ENCODE measurements around the gene EHBP1L1. TPM values are rescaled to one million over a fixed set of nuclear protein-coding genes. Genes with fewer than 3 reads are reported as not detected.

The EHBP1L1 gene
- total RNA-seq, 1 experiment from 2014 or later = 105 TPM

DNA sequence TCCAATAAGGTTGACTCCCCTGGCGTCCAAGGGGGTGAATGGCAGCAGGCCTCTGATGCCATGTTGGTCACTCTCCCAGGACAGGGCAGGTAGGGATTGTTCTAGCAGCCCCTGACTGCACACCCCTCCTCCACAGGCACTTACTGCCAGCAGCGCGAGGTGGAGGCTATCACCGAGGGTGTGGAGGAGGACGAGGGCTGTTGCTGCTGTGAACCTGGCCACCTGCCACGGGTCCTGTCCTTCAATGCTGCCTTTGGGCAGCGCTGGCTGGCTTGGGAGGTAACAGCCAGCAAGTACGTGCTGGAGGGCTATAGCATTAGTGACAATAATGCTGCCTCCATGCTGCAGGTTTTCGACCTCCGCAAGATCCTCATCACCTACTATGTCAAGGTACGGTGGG lies 54.4 kb downstream of the EHBP1L1 start:
- intact Hi-C loops (cut with micrococcal nuclease) = no loop called here
- no peak overlapping the region for H3K4me3 ChIP-seq (replicated peaks in 1 of 2; ENCODE audit: low read depth in 1 of 2, low read length in 2 of 2)
- no peaks in the 10 kb centered on the region for H4K20me1 ChIP-seq (ENCODE audit: insufficient read depth)
- ChIA-PET RAD21 (ENCODE audit: low non-redundant PET in 1 of 2, low total read pairs in 2 of 2, uncharacterized antibody in 2 of 2, unreplicated experiment in 2 of 2) (no interaction called here), POLR2A (interaction anchor here (1.0 kb wide), 1 partner anchor 8 kb away, joined by 3 read pairs; the partner anchor contains the start of gene SIPA1), CTCF (no interaction called here)
- H3K4me2 ChIP-seq (ENCODE audit: low read length) = no peak overlapping the region
- TF ChIP-seq, protein P1, sequence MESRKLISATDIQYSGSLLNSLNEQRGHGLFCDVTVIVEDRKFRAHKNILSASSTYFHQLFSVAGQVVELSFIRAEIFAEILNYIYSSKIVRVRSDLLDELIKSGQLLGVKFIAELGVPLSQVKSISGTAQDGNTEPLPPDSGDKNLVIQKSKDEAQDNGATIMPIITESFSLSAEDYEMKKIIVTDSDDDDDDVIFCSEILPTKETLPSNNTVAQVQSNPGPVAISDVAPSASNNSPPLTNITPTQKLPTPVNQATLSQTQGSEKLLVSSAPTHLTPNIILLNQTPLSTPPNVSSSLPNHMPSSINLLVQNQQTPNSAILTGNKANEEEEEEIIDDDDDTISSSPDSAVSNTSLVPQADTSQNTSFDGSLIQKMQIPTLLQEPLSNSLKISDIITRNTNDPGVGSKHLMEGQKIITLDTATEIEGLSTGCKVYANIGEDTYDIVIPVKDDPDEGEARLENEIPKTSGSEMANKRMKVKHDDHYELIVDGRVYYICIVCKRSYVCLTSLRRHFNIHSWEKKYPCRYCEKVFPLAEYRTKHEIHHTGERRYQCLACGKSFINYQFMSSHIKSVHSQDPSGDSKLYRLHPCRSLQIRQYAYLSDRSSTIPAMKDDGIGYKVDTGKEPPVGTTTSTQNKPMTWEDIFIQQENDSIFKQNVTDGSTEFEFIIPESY (IDR thresholded peaks at IDR 0.05; ENCODE audit: extremely low read depth, insufficient replicate concordance, low read length) = no peak
- TF ChIP-seq CBX3 (IDR thresholded peaks at IDR 0.05; ENCODE audit: low read depth) (no peak), YY1 (IDR thresholded peaks at IDR 0.05; ENCODE audit: extremely low read depth, insufficient replicate concordance, low read depth, low read length) (no peak), EZH2 (IDR thresholded peaks at IDR 0.05) (no peak)
- TF ChIP-seq, protein P2, sequence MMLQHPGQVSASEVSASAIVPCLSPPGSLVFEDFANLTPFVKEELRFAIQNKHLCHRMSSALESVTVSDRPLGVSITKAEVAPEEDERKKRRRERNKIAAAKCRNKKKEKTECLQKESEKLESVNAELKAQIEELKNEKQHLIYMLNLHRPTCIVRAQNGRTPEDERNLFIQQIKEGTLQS (IDR thresholded peaks at IDR 0.05) = no peak
- DNase-seq (ENCODE audit: low read depth, low spot score) (no peak), ATAC-seq (no peak)
- no peak overlapping the region for H2AFZ ChIP-seq (ENCODE audit: low read depth, low read length, poor library complexity, severe bottlenecking)
- H3K27ac ChIP-seq (ENCODE audit: low read depth, low read length) = no peak overlapping the region
- no peaks in the 10 kb centered on the region for H3K4me1 ChIP-seq (ENCODE audit: control insufficient read depth in 1 of 2, insufficient read depth in 2 of 2, low read length in 2 of 2)
- H3K27me3 ChIP-seq (ENCODE audit: insufficient read depth, low read length) = no peaks in the 10 kb centered on the region
- H3K9ac ChIP-seq (ENCODE audit: low read length) = no peak overlapping the region
- no peaks in the 10 kb centered on the region for H3K79me2 ChIP-seq (ENCODE audit: insufficient read depth, low read length)
- no peaks in the 10 kb centered on the region for H3K9me3 ChIP-seq (ENCODE audit: control insufficient read depth in 1 of 2, insufficient read depth in 1 of 2, low read depth in 1 of 2, low read length in 2 of 2)
- no peaks in the 10 kb centered on the region for H3K9me2 ChIP-seq (ENCODE audit: insufficient read depth)
- BruUV-seq (replicated peaks) = no TSS peak
- H3K36me3 ChIP-seq (ENCODE audit: control insufficient read depth in 1 of 2, insufficient read depth in 2 of 2, low read length in 2 of 2) = peaks cover 27 to 53% of the 10 kb centered on the region in 2 experiments; a peak in 3 of 4 replicates

DNA sequence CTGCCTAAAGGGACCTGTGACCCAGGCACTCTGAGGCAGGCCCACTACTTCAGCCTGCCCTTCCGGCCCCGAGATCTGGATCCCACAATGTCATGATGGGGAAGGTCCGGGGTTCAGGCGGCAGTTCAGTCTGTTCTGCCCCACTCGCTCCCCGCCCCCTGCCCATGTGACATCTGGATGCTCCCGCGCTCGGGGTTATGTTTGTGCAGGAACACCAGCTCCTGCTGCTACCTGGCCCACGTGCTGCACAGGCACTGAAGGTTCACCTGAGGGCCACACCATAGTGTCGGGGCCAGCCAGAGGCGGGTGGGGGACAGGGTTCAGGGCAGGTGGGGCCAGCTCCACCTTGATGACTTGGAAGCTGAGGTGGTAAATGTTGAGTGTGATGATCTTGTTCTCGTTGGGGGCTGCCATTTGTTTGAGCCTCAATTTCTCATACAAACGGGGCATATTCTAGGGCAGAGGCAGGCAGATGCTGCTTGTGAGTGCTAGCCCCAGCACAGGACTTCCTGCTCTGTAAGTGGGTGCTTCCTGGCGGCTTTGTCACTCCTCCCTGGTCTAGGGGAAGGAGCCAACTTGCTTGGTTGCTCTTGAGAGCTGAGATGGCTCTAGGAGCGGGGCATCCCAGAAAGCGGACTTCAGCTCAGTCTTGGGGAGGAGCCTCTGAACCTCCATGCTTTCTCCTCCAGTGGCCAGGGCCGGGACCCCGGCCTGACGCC lies 57.7 kb downstream of the EHBP1L1 start:
- RAD21 ChIA-PET (ENCODE audit: low non-redundant PET in 1 of 2, low total read pairs in 2 of 2, uncharacterized antibody in 2 of 2, unreplicated experiment in 2 of 2) = no interaction called here
- ATAC-seq = no peak

More for the DNA sequence above, 57.7 kb downstream of the EHBP1L1 start:
- peaks cover 5% of the 10 kb centered on the region; the same call in 1 of the 2 replicates for H3K79me2 ChIP-seq (ENCODE audit: insufficient read depth, low read length)
- no TSS peak for BruUV-seq (replicated peaks)
- no peaks in the 10 kb centered on the region for H4K20me1 ChIP-seq (ENCODE audit: insufficient read depth)
- no peak for TF ChIP-seq CEBPB (IDR thresholded peaks at IDR 0.05; ENCODE audit: low read depth)
- TF ChIP-seq TCF7L2 (IDR thresholded peaks at IDR 0.05; ENCODE audit: borderline replicate concordance, extremely low read depth, insufficient read depth, insufficient read length) = no peak
- no peak overlapping the region for H2AFZ ChIP-seq (ENCODE audit: low read depth, low read length, poor library complexity, severe bottlenecking)
- no peak overlapping the region for H3K4me2 ChIP-seq (ENCODE audit: low read length)
- ChIA-PET CTCF (no interaction called here), POLR2A (no interaction called here)
- H3K4me3 ChIP-seq (replicated peaks in 1 of 2; ENCODE audit: low read depth in 1 of 2, low read length in 2 of 2) = no peak overlapping the region
- DNase-seq (ENCODE audit: low read depth, low spot score) = no peak
- intact Hi-C loops (cut with micrococcal nuclease) = no loop called here
- no peaks in the 10 kb centered on the region for H3K9me2 ChIP-seq (ENCODE audit: insufficient read depth)
- no peak overlapping the region for H3K27ac ChIP-seq (ENCODE audit: low read depth, low read length)
- no peaks in the 10 kb centered on the region for H3K9me3 ChIP-seq (ENCODE audit: control insufficient read depth in 1 of 2, insufficient read depth in 1 of 2, low read depth in 1 of 2, low read length in 2 of 2)
- H3K27me3 ChIP-seq (ENCODE audit: insufficient read depth, low read length) = no peaks in the 10 kb centered on the region
- H3K4me1 ChIP-seq (ENCODE audit: control insufficient read depth in 1 of 2, insufficient read depth in 2 of 2, low read length in 2 of 2) = peaks cover 11 to 19% of the 10 kb centered on the region in 2 experiments
- no peak overlapping the region for H3K9ac ChIP-seq (ENCODE audit: low read length)
- H3K36me3 ChIP-seq (ENCODE audit: control insufficient read depth in 1 of 2, insufficient read depth in 2 of 2, low read length in 2 of 2) = peaks cover 20 to 64% of the 10 kb centered on the region in 2 experiments; a peak in 3 of 4 replicates
